GM03348 (cell line): ENCODE results near the gene FNDC1.
"Not testable (repeated sequence)": the region's sequence is repeated elsewhere in the genome, so short reads cannot be mapped to it uniquely, and the experiment has no call there.

Experiments
- DNase-seq: peaks from one replicate; pipeline ENCODE4 v3.0.0; 2012; ENCODE audit warnings: low spot score

The FNDC1 gene

DNA sequence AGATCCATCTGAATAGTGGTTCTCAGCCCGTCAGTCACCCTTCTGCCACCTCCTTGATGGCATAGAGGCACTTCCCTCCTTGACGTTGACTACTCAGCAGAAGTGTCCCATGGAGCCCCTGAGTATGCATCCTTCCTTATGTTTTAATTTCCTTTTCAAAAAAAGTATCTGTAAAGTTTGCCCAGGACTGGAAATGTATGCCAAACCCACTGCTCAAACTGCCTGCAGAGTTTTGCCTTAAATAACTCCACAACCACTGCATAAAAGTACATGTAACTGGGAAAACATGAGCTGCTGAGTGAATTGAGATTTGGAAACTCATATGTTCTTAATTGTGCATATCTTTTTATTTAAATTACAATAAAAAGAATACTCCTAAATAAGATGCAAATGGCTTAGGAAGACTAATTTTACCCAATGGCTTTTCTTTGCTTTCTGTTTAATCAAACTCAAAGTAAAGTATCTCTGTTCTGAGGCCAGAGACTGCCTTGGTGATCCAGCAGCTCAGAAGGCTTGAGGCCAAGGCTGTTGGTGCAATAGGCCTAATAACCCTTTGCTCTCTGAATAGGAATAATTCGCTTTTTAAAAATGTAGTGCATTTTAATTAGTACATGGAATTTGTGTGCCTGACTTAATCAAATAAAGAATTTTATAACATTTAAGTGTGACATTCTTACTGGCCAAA, 90.4 kb downstream of the FNDC1 start:
- DNase-seq: no peak

DNA sequence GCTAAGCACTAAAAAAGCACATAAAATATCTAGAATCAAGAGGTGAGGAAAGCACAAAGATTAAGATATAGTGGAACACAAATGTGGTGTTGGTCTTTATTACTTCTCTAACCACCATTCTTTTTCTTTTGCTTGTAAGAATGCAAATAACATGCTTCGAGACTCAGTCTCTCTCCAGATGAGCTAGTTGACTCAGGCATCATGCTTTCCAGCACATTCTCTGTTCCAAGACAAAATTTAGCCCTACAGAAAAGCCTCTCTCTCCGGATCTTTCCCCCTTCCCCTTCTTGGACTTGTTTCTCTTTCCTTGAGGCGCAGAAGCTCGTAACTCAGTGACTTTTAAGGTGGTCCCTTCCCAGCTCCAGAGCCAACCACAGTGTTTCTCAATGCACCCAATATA, 91.0 kb downstream of the FNDC1 start:
- DNase-seq: no peak

DNA sequence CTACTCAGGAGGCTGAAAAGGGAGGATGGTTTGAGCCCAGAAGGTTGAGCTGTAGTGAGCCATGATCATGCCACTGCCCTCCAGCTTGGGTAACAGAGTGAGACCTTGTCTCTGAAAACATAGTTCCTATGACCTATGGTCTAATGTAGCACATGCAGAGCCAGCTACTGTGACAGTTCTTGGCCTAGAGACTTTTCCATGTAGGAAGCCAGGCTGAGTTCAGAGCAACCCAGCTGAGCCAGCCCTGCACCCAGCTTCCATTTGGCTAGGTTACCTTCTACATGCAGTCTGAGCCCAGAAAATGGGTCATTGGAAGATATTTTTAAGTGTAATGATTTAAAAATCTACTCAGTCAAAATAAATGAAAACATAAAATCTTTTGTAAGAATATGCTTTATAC, 92.8 kb downstream of the FNDC1 start:
- no peak for DNase-seq

DNA sequence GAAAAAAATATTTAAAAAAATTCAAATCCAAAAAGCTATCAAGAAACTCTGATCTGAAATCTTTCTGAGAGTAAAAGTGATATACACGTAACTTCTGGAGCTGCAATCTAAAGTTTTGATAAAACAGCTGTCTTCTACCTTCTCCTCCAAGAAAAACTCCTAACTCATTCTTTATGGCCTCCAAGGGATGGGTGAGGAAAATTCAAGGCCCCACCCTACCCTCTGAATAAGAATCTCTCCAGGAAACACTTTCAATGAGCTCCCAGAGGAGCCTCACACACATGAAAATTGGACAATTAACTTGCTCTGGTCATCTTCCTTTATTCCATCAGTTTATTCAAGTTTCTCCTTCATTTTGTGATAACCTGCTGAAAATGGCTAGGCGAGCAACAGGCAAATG, 93.4 kb downstream of the FNDC1 start:
- no peak for DNase-seq

DNA sequence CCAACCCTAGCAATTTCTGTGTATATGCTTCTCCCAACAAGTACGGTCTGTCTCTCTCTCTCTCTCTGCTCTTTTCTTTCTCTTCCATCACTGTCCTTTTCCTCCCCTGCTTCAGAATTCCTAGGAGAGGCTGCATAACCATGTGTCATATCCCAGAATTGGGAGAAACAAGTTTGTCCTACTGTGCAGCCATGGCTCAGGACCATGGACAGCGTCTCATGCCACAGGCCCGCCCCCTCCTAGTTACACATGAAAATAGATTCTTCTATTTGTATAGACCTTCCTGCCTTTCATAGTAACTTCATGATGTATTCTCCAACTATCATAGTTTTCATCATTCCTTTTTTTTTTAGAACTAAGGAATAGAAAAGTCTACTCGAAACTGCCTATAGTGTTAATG, 98.0 kb downstream of the FNDC1 start:
- DNase-seq: peak; percentile 37

DNA sequence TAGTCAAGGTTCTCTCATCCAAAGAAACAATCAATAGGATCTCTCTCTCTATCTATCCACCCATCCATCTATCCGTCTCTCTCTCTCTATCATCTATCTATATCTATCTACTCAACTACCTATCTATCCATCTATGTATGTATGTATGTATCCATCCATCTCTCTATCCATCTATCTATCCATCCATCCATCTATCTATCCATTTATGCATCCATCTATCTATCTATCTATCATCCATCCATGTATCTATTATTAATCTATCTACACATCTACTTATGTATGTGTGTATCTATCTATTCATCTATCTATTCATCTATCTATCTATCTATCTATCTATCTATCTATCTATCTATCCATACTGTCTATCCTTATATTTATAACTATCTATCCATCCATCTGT, 99.3 kb downstream of the FNDC1 start:
- no peak for DNase-seq

DNA sequence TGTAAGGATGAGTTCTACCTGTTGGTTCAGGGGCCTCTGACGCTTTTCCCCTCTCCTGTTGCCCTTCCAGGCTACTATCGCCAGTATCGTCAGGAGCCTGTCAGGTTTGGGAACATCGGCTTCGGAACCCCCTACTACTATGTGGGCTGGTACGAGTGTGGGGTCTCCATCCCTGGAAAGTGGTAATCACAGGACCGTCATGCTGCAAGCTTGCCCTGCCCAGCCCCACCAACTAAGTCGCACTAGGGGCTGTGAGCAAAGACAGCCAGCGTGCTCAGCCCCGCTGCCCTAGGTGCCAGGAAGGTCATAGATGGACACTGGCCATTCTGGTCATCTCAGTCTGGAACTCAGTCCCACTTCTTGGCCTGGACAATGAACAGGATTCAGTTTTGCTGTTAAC, 102.1 kb downstream of the FNDC1 start:
- DNase-seq: no peak

DNA sequence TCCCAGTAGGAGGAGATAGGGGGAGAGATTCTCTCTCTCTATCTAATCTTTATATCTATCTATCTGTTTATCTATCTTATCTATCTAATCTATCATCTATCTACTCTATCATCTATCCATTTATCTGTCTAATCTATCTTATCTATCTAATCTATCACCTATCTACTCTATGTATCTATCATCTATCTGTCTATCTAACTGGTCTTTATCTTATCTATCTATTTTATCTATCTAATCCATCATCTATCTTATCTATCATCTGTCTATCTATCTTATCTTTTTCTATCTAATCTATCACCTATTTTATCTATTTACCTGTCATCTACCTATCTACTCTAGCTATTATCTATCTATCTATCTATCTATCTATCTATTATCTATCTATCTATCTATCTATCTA, 109.4 kb downstream of the FNDC1 start:
- DNase-seq: no peak

DNA sequence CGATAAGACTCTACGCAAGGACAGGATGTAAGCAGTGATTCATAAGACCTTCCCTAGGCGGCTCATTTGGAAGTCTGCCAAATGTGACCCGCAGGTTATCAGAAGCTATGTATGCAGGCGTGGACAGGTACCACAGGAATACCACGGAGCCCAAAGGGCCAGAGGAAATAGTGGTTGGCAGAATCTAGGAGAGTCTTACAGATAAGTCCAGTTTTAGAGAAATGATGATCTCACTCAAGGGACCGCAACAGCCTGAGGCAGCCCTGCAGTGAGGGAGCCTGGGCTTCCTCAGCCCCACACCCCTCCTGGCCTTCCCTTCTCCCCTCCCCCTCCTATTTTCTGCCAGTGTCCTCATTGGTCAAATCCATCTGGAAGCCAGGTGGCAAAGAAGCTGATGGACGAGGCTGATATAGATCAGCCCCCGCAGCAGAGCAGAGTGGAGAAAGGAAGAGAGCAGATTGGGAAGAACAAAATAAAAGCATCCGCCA, 110.6 kb downstream of the FNDC1 start:
- DNase-seq: no peak

DNA sequence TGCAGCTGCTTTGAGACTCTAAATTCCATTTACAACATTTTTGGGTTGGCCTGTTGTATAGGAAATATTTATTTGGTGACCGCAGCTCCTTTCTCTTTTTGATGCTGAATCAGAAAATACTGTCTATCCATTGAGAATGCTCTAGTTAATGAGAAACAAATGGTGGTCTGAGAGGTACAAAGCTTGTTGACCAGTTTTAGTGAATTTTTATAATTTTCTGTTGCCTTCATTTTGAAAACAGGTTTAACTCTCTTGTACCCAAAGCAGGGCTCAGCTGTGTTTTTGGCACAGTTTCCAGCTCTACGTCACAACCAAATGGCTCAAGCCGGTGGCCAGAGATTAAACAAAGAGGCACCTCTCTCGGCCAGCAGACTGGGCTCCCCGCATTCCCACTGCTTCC, 113.2 kb downstream of the FNDC1 start:
- DNase-seq: peak; percentile 45

DNA sequence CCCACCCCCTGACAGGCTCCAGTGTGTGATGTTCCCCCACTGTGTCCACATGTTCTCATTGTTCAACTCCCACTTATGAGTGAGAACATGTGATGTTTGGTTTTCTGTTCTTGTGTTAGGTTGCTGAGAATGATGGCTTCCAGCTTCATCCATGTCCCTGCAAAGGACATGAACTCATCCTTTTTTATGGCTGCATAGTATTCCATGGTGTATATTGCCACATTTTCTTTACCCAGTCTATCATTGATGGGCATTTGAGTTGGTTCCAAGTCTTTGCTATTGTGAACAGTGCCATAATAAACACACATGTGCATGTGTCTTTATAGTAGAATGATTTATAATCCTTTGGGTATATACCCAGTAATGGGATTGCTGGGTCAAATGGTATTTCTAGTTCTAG, 115.5 kb downstream of the FNDC1 start:
- DNase-seq: not testable (repeated sequence)

DNA sequence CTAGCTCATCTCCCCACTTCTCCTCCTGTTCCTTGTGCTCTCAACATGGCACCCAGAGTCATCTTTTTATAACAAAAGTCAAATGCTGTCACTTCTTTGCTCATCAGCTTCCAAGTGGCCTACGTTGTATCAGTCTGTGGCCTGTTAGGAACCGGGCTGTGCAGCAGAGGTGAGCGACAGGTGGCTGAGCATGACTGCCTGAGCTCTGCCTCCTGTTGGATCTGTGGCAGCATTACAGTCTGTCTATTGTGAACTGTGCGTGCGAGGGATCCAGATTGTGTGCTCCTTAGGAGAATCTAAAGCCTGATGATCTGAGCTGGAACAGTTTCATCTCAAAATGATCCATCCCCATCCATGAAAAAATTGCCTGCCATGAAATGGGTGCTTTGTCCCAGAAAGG, 129.6 kb downstream of the FNDC1 start:
- DNase-seq: no peak

DNA sequence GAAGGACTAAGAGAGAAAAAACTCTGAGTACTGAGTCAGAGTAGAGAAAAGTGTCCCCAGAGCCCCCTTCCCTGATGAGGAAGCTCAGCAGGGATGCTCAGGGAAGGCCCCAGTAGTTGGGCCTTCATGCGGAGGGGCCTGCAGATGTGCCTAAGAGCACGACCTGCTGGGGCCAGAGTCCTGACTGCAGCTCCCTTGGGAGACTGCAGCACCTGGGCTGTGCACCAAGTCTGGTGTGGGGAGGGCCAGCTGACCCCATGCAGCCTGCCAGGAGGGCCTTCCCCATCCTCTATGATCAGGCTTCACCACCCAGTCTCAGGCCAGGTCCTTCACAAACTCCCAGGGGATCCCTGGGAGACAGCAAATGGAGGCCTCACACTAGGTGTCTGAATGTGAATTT, 130.4 kb downstream of the FNDC1 start:
- no peak for DNase-seq

DNA sequence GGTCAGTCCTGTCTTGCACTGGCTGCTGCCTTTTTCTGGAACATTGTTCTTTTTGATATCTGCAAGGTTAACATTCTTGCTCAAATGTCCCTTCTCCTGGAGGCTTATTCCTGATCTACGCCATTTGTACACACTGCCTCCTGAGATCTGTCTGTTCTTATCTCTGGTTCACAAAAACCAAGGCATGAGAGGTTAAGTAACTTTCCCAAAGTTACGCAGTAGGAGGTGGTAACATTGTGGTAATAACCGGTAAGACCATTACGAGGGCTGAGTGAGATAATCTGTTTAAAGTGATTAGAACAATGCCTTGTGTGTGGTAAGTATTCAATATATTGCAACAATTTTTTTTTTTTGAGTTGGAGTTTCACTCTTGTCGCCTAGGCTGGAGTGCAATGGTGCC, 132.1 kb downstream of the FNDC1 start:
- DNase-seq: no peak

DNA sequence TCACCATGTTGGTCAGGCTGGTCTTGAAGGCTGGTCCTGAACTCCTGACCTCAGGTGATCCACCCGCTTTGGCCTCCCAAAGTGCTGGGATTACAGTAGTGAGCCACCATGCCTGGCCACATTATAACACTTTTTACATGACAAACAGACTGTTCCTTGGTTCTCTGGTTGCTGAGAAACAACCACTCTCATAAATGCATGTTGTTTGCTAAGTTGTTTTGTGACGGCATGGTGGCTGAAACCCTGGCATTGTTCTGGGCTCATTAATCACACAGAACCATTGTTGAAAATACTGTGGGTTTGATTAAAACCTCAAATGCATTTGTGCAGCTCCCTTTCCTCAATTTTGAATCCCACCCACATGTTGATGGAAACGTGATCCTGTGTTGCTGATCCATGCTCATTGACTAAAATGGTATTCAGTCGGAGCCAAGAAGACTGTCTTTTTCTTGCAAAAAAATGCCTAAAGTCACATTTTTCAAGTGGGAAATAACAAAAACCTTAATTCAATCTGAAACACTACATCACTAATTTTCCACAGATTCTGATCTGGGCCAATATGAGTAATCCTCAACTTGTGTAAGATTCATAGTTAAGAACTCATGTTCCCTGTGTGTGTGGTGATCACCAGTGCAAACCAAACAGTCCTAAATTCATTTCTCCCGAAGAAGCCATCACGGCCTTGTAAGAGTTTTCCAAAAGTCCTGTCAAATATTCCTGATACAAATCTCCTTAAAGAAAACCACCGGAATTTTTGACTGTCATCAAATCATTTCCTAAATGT, 132.8 kb downstream of the FNDC1 start:
- peak; percentile 46 for DNase-seq

DNA sequence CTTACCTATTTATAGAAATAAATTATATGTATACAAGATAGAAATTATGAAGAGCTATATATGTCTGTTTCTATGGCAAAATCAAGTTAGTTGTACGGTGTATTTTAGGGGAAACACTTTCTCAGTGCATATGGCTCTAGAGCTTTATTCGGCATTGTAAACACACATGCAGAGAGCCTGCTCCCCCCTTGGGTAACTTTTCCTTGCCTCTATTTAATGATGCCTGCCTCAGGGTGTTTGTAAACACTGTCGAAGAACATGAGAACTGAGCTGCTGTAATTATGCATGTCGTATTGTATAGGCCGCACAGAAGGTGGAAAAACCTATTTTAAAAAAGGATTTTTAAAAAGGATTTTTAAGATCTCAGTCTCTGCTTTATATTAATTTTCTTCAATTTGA, 133.4 kb downstream of the FNDC1 start:
- no peak for DNase-seq

DNA sequence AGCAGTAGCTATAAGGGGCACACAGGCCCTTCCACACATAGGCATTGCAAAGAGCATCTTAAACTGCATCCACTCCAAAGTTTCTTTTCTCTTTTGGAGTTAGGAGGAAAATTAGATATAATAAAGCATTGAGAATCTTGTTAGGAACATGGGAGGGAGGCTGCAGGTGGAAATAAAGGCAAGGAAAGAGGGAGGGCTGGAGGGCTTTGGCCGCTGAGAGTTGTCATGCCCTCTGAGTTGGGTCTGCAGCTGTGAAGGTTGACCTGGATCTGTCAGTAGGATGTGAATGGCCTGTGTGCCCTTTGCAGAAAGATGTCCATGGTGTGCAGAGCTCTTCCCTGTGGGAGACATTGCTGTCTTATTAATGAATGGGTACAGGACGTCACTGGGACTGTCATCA, 134.0 kb downstream of the FNDC1 start:
- no peak for DNase-seq

DNA sequence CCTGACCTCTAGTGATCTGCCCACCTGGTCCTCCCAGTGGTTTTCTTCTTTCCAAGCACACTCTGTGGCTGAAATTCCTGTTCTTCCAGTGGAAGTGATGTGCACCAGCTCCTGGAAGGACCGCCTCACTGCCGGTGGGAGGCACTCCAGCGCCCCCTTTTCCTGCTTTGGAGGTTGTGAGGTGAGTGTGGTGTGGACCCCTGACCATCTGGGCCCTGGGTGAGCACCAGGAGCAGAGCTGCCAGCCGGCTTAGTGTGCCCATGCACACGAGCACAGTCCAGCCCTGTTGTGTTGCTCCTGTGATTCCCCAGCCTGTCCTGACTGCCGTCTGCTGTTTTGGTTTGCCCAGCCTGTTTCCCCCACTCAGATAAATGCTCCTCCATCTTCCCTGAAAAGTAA, 134.6 kb downstream of the FNDC1 start:
- no peak for DNase-seq

DNA sequence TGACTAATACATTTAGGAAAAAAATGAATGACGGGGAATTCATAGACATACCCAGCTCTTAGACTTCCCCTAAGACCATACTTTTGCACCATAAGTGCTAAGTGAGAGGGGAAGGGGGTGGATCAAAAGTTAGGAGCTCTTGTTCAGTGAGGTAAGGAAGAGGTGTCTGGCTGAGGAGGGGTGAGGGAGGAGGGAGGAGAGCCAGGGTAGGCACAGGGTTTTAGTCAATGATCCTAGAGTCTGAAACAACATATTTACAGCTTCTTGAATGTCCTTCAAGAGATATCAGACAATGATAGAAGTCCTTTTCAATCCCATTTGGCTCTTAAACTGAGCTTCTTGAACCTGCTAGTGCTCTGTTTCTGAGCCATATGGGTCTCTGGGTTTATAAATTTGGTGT, 135.4 kb downstream of the FNDC1 start:
- DNase-seq: no peak

DNA sequence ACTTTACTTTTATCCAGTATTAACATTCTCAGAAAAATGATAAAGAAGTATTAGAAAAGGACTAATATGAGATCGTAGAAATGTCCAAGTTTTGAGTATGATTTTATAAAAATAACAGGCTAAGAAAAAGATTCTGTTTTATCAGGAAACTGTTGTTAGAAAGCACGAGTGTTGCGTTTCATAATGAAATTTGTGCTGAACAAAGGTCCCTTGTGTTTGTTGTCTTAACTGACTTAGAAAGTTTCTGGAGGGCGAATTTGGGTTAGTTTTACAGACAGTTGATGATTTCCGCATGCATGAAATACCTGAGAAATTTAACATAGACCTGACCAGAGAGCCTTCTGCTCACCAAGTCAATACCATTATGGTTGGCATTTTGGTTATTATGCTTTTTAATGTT, 136.0 kb downstream of the FNDC1 start:
- no peak for DNase-seq

DNA sequence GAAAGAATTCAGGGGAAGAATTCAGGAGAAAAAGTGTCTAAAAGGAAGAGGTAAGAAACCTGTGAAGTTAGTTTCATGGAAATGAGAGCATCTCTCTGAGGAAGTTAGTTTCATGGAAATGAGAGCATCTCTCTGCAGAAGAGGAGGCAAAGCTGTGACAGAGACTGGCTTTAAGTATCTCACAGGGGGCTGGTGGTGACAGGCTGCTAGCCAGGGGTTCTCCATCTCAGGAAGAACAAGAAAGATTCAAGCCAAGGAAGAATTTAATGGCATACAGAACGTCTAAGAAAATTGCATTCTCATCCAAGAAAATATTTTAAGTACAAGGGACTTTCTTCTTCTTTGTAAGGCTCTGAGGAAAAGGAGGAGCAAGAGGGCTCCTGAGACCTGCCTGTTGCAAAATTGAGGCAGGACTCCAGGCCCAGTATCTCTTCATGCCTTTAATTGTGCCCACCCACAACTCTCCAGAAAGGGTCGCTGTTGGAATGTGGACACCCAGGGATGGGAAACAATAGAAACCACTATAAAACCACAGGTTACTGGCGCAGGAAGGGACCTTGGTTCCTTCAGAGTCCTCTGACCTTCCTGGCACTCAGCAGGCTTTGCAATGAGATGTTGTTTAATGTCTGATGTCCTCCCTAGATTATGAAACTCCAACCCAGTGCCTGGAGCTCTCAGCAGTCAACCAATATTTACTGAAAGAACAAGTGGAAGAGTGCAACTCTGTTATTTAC, 136.8 kb downstream of the FNDC1 start:
- DNase-seq: no peak

DNA sequence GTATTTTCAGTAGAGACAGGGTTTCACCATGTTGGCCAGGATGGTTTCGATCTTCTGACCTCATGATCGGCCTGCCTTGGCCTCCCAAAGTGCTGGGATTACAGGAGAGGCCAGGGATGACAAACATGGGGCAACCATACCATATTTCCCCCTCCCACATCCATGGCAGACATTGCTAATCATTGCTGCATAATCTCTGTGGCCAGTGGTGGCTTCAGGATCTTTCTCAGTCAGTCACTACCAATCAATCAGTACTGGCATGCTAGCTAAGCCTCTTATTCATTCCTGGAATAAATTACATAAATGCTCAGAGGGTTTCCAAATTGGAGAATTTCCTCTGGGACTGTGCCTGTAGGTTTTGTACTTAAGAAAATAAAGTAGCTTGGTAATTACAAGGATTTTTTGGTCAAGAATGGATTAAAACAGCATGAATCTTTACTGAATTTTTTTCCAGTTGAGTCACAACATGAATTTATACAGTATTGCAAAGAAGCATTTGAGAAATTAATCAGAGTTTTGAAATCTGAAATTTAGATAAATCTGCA, 138.1 kb downstream of the FNDC1 start:
- DNase-seq: peak; percentile 74

DNA sequence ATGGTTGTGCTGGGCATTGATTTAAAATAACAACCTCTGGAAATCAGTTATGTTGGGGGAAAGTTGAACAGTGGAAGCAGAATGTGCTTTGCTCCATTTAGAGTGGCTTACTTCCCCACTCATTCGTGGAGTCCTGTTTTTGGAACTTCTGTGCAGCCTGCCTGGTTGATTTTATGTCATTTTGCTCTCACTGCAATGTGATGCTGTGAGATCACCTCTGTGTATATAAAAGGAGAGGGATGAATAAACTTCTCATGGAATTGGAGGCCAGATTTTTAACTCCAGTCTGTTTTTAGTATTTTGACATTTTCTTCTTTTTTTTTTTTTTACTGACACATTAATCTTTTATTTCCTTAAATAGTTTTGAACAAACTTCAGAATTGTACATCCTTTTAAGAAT, 139.0 kb downstream of the FNDC1 start:
- no peak for DNase-seq
